Lung (tissue), 12 donors: ENCODE measurements around the gene FLT1. TPM values are rescaled to one million over a fixed set of nuclear protein-coding genes. Genes with fewer than 3 reads are reported as not detected.

Experiments
- ATAC-seq: fragments of 200-7000 bp; cut with Tn5 transposase; one replicate; pipeline ENCODE4 v1.9.1; 2020; ENCODE audit warnings: moderate number of reproducible peaks; ENCODE audit not compliant: insufficient read depth, low FRiP score
- DNase-seq, 3 donors: peaks; one replicate each; pipeline ENCODE4 v3.0.0-alpha.2; 2013 to 2017
- H3K27ac ChIP-seq, 2 donors: one replicate each; pipeline ENCODE4 v1.5.1; 2013; ENCODE audit warnings: mild to moderate bottlenecking in 2 of 2, moderate library complexity in 2 of 2, control low read depth in 1 of 2, inconsistent platforms in 1 of 2, low read depth in 1 of 2, low read length in 1 of 2
- H3K27me3 ChIP-seq, 3 donors: one replicate each; pipeline ENCODE4 v1.5.1; 2013; ENCODE audit warnings: low read length in 2 of 3; ENCODE audit not compliant: control insufficient read depth in 3 of 3, insufficient read depth in 3 of 3
- H3K36me3 ChIP-seq, 4 donors: one replicate each; pipeline ENCODE4 v1.5.1; 2013; ENCODE audit warnings: low read length in 4 of 4, mild to moderate bottlenecking in 1 of 4, moderate library complexity in 1 of 4; ENCODE audit not compliant: control insufficient read depth in 4 of 4, insufficient read depth in 4 of 4
- H3K4me1 ChIP-seq, 5 donors: one replicate each; pipeline ENCODE4 v1.5.1; 2013; ENCODE audit warnings: low read length in 5 of 5, mild to moderate bottlenecking in 2 of 5, moderate library complexity in 1 of 5; ENCODE audit not compliant: control insufficient read depth in 5 of 5, insufficient read depth in 5 of 5
- H3K4me3 ChIP-seq: one replicate; pipeline ENCODE4 v1.5.1; 2013; ENCODE audit warnings: mild to moderate bottlenecking, control low read depth, moderate library complexity
- H3K9ac ChIP-seq, 2 donors: one replicate each; pipeline ENCODE4 v1.5.1; 2013; ENCODE audit warnings: low read length in 2 of 2, control low read depth in 1 of 2; ENCODE audit not compliant: insufficient read depth in 1 of 2
- H3K9me3 ChIP-seq, 4 donors: one replicate each; pipeline ENCODE4 v1.5.1; 2013; ENCODE audit warnings: low read length in 3 of 4, mild to moderate bottlenecking in 1 of 4, moderate library complexity in 1 of 4; ENCODE audit not compliant: control insufficient read depth in 4 of 4, insufficient read depth in 3 of 4
- CTCF ChIP-seq: IDR thresholded peaks from 2 replicates; pipeline ENCODE4 v1.5.1; 2012; ENCODE audit warnings: mild to moderate bottlenecking; ENCODE audit errors: control extremely low read depth, extremely low read depth
- WGBS, 2 donors: extraction: QIAGEN DNeasy Blood & Tissue Kit; methylation state at CpG; one replicate each; pipeline ENCODE4 v1.1.7; 2013; 5-methylcytosine and 5-hydroxymethylcytosine counted together
- polyA plus RNA-seq, 2 donors: library from polyadenylated mRNA; stranded (reverse); fragments of 200-250 nt; gene quantifications; one replicate each; pipeline ENCODE4 v1.2.1, GENCODE V29; 2013
- total RNA-seq, 2 donors: library from RNA; depleted of rRNA in 1 of 2; stranded (reverse); fragments of >200 nt in 1 of 2; gene quantifications; one replicate each; pipeline ENCODE4 v1.2.1, GENCODE V29; 2014 to 2021
- donor health status: control.
- donor health status: control.
- donor health status: Bipolar disorder and iron deficiency.
- donor health status: healthy.
- donor health status: DM: yes; HTN: yes; CAD: no.

The FLT1 gene
- total and polyA plus RNA-seq, 4 donors = 4.7 to 71.3 (median 42.2) TPM

DNA sequence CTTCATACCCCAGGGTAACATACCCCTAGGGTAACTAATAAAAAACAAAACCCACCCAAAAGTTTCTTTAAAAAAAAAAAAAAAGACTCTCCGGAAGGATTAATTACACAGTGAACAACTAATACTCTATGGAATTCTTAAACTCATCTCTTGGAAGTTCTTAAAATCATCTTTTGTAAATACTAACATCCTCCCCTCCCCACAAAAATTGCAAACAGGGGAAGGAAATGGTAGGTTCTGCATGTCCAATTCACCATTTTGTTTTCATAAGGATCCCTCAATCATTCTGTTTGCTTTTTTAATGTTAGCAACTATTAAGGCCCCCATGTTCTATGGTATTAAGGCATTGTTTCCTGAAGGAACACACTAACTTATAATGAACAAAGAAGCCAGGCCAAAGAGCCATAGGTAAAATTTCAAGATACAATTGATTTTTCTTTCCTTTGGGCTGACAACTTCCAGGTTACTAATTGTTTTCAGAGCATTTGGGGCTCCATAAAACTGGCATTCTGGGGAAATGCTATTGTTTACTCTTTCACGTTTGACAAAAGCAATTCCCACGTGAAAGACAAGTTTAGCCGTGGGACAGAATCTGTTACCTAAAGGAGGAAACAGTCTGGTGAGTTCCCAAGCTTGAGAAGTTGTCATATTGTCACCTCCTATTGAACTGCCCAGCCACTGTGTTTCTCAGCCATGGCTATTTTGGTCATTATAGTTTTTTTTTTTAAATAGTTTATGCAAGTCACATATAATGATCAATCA, 107.0 kb downstream of the FLT1 start:
- TF ChIP-seq CTCF = no peak
- WGBS, 2 donors = 64 to 70% methylated on average over 4 of the region's 4 CpGs
- H3K27ac ChIP-seq = no peak overlapping the region

DNA sequence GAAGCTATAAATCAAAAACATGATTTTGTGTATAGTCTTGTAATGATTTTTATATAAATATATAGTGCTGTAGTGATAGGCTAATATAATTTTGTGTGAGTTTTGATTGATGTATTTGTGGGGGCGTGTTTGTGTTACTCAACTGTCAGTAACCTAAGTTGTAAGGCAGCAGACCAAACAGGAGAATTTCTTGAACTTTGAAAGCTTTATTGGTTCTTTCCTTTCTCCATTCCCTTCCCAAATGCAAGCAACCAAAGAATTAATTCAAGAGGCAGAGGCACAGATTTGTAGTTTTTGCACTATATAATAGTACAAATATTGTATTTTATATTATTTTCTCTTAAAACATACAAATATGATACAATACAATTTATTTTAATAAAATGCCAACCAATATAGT, 109.6 kb downstream of the FLT1 start:
- 42 to 60% methylated on average over 1 of the region's 1 CpG for WGBS, 2 donors
- H3K9ac ChIP-seq = no peak overlapping the region
- H3K27me3 ChIP-seq = peaks cover 0 to 3% (median 0%) of the 10 kb centered on the region in 3 donors
- no peak overlapping the region for H3K27ac ChIP-seq
- TF ChIP-seq CTCF = no peak
- ATAC-seq (no peak), DNase-seq (no peak)
- H3K9me3 ChIP-seq = no peaks in the 10 kb centered on the region
- no peaks in the 10 kb centered on the region for H3K36me3 ChIP-seq
- no peaks in the 10 kb centered on the region for H3K4me1 ChIP-seq
- H3K4me3 ChIP-seq = no peak overlapping the region

More for the DNA sequence above, 107.0 kb downstream of the FLT1 start:
- H3K9ac ChIP-seq = no peak overlapping the region
- H3K4me1 ChIP-seq = peaks cover 0 to 15% (median 0%) of the 10 kb centered on the region in 5 donors
- H3K27me3 ChIP-seq = peaks cover 0 to 3% (median 0%) of the 10 kb centered on the region in 3 donors
- no peaks in the 10 kb centered on the region for H3K9me3 ChIP-seq
- no peaks in the 10 kb centered on the region for H3K36me3 ChIP-seq
- ATAC-seq = no peak
- DNase-seq = no peak
- H3K4me3 ChIP-seq = no peak overlapping the region

- peaks cover 0 to 3% (median 0%) of the 10 kb centered on the region in 3 donors for H3K27me3 ChIP-seq
- WGBS, 2 donors = 40 to 73% methylated on average over 4 of the region's 4 CpGs
Observed at GRCh38 chr13:28384789-28385188, 110.1 kb downstream of the FLT1 start.

More at GRCh38 chr13:28384789-28385188, 110.1 kb downstream of the FLT1 start:
- Histone ChIP-seq H3K4me3 (no peak overlapping the region), H3K9ac (no peak overlapping the region), H3K9me3 (no peaks in the 10 kb centered on the region), H3K27ac (no peak overlapping the region), H3K36me3 (no peaks in the 10 kb centered on the region), H3K4me1 (no peaks in the 10 kb centered on the region)
- no peak for TF ChIP-seq CTCF
- DNase-seq (no peak), ATAC-seq (no peak)
